Activated T-helper 9 cell treated with anti-CD3 and anti-CD28 coated beads, Interleukin-2, amount 50 U/mL, for 16 hours (primary cell): ENCODE measurements around the gene SLC22A25.
"Not testable (repeated sequence)": the region's sequence is repeated elsewhere in the genome, so short reads cannot be mapped to it uniquely, and the experiment has no call there.

Experiments used
- DNase-seq: peaks from one replicate; pipeline ENCODE4 v3.0.0-alpha.2; 2020; ENCODE audit warnings: low read depth

Gene SLC22A25

DNA sequence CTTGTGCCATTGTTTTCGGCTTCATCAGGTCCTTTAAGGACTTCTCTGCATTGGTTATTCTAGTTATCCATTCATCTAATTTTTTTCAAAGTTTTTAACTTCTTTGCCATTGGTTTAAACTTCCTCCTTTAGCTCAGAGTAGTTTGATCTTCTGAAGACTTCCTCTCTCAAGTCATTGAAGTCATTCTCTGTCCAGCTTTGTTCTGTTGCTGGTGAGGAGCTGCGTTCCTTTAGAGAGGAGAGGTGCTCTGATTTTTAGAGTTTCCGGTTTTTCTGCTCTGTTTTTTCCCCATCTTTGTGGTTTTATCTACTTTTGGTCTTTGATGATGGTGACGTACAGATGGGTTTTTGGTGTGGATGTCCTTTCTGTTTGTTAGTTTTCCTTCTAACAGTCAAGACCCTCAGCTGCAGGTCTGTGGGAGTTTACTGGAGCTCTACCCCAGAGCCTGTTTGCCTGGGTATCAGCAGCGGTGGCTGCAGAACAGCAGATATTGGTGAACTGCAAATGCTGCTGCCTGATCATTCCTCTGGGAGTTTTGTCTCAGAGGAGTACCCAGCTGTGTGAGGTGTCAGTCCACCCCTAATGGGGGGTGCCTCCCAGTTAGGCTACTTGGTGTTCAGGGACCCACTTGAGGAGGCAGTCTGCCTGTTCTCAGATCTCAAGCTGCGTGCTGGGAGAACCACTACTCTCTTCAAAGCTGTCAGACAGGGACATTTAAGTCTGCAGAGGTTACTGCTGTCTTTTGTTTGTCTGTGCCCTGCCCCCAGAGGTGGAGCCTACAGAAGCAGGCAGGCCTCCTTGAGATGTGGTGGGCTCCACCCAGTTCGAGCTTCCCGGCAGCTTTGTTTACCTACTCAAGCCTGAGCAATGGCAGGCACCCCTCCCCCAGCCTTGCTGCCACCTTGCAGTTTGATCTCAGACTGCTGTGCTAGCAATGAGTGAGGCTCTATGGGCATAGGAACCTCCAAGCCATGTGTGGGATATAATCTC is 7.6 kb downstream of the SLC22A25 start:
- not testable (repeated sequence) for DNase-seq

DNA sequence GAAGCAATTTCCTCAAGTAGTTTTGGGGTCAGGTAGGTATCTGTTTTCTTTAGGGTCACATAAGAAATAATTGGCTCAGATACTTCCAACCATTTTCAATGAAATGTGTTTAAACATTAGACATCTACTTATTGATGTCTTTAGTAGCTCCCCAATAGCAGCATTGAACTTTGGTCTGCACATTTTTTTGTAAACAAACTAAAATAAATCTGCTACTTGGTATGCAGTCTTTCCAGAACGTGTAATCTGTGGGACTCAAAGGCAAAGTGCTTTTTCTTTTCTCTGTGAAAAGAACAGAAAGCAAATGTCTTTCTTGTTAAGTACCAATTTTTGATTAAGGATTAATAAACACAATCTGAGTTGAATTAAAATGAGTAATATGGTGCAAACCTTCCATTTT is 13.6 kb downstream of the SLC22A25 start:
- DNase-seq = no peak

DNA sequence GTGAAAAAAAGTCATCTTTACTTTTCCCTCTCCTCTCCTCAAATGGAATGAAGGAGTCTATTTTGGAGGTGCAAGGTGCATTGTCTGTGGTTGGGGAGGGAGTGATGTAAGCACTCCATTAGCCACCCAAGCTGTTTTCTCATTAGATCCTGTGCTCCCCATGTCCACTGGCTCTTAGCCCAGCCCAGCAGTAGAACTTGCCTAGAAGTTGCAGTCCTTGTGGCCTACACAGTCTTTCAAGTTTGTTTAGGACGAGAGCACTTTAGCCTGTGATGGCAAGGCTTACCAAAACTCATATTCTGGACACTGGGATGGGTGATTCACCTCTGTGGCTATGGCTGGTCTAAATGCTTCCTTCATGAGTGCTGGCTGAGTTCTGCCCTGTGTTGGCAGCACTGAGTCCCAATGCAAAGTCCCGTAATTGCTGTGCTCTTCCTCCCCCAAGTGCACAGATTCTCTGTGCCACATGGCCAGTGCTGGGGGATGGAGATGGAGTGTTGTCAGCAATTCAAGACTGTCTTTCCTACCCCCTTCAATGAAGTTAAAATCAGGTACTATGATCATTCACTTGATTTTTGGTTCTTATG is 15.8 kb downstream of the SLC22A25 start:
- no peak for DNase-seq

DNA sequence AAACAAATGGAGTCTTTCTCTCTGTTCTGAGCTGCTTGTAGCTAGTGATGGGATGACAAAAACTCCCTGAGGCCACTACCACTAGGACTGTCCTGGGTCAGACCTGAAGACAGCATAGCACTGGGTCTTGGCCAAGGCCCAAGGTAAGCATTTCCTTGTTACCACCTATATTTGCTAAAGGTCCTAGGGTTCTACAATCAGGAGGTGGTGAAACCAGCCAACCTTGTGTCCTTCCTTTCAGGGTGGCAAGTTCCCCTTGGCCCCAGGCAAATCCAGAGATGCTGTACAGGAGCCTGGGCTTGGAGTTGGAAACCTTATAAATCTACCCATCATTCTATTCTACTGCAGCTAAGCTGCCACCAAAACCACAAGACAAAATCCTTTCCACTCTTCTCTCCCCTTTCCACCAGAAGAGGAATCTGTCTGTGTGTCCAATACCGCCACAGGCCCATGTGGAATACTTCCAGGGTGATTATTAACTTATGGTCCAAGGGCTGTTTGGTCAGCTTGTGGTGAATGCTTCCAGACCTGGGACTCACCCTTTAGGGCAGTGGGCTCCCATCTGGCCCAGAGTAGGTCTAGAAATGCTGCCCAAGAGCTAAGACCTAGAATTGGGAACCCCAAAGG is 16.8 kb downstream of the SLC22A25 start:
- no peak for DNase-seq

GRCh38 chr11:63214093-63214492 is 29.3 kb downstream of the SLC22A25 start:
- no peak for DNase-seq

DNA sequence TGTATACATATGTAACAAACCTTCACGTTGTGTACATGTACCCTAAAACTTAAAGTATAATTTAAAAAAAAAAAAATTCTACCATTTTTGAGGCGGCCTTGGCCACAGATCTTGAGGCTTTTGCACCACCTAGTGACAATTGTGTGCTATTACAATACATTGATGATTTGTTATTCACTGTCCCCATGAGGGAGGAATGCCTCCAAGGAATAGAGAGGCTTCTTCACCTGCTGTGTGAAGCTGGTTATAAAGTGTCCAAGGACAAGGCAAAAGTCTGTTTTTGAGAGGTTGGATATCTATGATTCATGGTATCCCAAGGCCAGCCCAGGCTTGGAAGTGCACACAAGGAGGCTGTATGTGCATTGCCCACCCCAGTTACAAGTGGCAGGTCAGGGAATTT is 30.7 kb downstream of the SLC22A25 start:
- no peak for DNase-seq

DNA sequence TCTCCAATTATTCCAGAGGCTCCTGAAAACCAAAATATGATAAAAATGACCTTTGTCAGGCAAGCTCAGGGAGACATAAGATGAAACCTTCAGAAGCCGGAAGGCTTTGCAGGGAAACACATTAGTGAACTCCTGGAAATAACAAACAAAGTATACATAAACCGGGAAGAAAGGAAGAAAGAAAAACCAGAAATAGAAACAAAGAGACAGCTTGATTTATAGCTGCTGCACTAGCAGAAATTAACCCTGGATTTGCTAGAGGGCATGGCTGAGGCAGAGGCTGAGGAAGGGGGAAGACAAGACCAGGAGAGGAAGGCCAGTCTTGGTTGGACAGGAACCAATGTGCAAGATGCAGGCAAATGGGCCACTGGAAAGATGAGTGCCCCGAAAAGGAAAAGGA is 33.3 kb downstream of the SLC22A25 start:
- no peak for DNase-seq
